ENCODE results near the gene WDR54. TPM values are rescaled to one million over a fixed set of nuclear protein-coding genes. Genes with fewer than 3 reads are reported as not detected.
A peak's percentile ranks its signal among the peaks of the same experiment; 100 is the strongest.
"Not testable (repeated sequence)": the region's sequence is repeated elsewhere in the genome, so short reads cannot be mapped to it uniquely, and the experiment has no call there.

The WDR54 gene
- total RNA-seq, 1 donor from 2014 or later = 30.2 TPM

DNA sequence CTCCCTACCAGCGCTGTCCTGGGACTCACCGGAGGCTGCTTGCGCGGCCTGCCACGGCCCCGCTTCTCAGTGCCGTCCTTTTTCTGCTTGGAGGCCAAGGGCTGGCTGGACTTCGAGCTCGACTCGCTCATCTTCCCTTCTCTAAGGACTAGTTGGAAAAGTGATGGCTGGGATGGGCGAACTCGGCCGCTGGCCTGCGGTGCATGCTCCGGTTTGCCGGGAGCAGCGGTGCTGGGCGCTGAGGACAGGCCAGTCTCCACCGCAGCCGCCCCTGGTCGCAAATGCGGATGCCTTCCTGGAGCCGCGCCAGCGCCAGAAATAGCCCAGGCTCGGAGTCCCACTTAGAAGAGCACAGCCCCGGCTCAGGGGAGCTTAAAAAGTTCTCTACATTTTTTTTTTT lies 3.2 kb upstream of the WDR54 start:
- Mint-ChIP-seq H3K9me3 (ENCODE audit: low read depth) (no peaks in the 10 kb centered on the region), H3K4me3 (ENCODE audit: low read depth) (no peak overlapping the region), H3K27me3 (peaks cover 4% of the 10 kb centered on the region), H3K36me3 (ENCODE audit: insufficient read depth) (no peaks in the 10 kb centered on the region), H3K27ac (no peak overlapping the region), H3K4me1 (ENCODE audit: low read depth) (peaks cover 7% of the 10 kb centered on the region)
- DNase-seq (ENCODE audit: low spot score, unreplicated experiment) = no peak
- TF ChIP-seq, protein P1, sequence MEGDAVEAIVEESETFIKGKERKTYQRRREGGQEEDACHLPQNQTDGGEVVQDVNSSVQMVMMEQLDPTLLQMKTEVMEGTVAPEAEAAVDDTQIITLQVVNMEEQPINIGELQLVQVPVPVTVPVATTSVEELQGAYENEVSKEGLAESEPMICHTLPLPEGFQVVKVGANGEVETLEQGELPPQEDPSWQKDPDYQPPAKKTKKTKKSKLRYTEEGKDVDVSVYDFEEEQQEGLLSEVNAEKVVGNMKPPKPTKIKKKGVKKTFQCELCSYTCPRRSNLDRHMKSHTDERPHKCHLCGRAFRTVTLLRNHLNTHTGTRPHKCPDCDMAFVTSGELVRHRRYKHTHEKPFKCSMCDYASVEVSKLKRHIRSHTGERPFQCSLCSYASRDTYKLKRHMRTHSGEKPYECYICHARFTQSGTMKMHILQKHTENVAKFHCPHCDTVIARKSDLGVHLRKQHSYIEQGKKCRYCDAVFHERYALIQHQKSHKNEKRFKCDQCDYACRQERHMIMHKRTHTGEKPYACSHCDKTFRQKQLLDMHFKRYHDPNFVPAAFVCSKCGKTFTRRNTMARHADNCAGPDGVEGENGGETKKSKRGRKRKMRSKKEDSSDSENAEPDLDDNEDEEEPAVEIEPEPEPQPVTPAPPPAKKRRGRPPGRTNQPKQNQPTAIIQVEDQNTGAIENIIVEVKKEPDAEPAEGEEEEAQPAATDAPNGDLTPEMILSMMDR (IDR thresholded peaks at IDR 0.05; ENCODE audit: unreplicated experiment) = no peak

DNA sequence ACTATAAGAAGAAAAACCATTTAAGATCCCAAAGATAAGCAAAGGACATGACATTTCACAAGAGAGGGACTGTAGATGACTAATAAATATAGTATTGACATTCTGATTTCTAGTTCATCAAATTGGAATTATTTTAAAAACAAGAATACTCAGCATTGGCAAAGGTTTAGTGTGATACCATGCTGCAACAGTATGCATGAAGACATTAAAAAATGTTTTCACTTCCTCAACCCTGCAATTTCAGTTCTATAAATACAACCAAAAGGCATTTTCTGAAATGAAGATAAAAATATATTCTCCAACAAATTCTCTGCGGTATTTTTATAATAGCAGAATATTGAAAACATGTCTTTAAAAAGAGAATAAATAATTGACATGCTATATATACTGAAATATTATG lies 2.2 kb upstream of the WDR54 start:
- Mint-ChIP-seq H3K36me3 (ENCODE audit: insufficient read depth) (no peaks in the 10 kb centered on the region), H3K4me1 (ENCODE audit: low read depth) (peaks cover 7% of the 10 kb centered on the region), H3K4me3 (ENCODE audit: low read depth) (no peak overlapping the region), H3K27ac (no peak overlapping the region), H3K9me3 (ENCODE audit: low read depth) (no peaks in the 10 kb centered on the region), H3K27me3 (peaks cover 4% of the 10 kb centered on the region)
- TF ChIP-seq, protein P1 (IDR thresholded peaks at IDR 0.05; ENCODE audit: unreplicated experiment) = no peak
- DNase-seq (ENCODE audit: low spot score, unreplicated experiment) = no peak

DNA sequence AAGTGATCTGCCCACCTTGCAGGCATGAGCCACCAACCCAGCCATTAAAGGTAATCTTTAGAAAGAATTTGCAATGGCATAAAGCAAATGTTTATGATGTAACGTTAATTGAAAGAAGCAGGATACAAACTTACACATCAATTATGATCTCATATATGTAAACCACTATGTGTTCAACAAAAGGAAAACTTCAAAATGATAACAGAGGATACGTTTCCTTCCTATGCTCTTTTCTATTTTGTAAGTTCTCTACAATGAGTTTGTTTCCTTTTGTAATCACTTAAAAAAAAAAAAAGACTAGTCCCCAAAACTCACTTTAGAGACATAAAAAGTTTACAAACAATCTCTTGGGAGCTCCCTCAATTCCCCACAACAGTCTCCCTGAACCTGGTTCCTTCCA lies 1.5 kb upstream of the WDR54 start:
- Mint-ChIP-seq H3K9me3 (ENCODE audit: low read depth) (no peaks in the 10 kb centered on the region), H3K27me3 (peaks cover 4% of the 10 kb centered on the region), H3K4me3 (ENCODE audit: low read depth) (peak overlapping the region; percentile 37), H3K27ac (no peak overlapping the region), H3K4me1 (ENCODE audit: low read depth) (peaks cover 7% of the 10 kb centered on the region), H3K36me3 (ENCODE audit: insufficient read depth) (no peaks in the 10 kb centered on the region)
- TF ChIP-seq, protein P1 (IDR thresholded peaks at IDR 0.05; ENCODE audit: unreplicated experiment) = no peak
- no peak for DNase-seq (ENCODE audit: low spot score, unreplicated experiment)

DNA sequence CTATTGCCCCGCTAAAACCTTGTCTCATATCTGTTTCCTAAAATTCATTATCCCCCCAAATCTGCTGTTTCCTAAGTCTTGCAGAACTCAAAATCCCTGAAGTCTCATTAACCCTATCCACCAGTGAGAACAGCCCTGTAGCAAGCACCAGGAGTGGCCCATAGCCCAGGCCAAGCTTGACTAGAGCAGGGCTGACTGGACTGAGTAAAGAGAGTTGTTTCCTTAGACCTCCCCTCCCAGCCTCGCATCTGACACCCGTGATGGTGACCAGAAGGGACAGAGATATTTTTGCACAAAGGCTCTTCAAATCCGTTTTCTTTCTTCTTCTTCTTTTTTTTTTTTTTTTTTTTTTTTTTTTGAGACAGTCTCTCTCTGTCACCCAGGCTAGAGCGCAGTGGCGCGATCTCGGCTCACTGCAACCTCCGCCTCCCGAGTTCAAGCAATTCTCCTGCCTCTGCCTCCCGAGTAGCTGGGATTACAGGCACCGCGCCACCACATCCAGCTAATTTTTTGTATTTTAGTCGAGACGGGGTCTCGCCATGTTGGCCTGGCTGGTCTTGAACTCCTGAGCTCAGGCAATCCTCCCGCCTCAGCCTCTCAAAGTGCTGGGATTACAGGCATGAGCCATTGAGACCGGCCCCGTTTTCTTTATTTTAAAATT lies 957 bp upstream of the WDR54 start:
- Mint-ChIP-seq H3K27ac (peak overlapping the region; percentile 92), H3K4me3 (ENCODE audit: low read depth) (peak overlapping the region; percentile 94)
- DNase-seq (ENCODE audit: low spot score, unreplicated experiment); H3K36me3 Mint-ChIP-seq (ENCODE audit: insufficient read depth); H3K4me1 Mint-ChIP-seq (ENCODE audit: low read depth); H3K27me3 Mint-ChIP-seq; H3K9me3 Mint-ChIP-seq (ENCODE audit: low read depth): not testable (repeated sequence)

DNA sequence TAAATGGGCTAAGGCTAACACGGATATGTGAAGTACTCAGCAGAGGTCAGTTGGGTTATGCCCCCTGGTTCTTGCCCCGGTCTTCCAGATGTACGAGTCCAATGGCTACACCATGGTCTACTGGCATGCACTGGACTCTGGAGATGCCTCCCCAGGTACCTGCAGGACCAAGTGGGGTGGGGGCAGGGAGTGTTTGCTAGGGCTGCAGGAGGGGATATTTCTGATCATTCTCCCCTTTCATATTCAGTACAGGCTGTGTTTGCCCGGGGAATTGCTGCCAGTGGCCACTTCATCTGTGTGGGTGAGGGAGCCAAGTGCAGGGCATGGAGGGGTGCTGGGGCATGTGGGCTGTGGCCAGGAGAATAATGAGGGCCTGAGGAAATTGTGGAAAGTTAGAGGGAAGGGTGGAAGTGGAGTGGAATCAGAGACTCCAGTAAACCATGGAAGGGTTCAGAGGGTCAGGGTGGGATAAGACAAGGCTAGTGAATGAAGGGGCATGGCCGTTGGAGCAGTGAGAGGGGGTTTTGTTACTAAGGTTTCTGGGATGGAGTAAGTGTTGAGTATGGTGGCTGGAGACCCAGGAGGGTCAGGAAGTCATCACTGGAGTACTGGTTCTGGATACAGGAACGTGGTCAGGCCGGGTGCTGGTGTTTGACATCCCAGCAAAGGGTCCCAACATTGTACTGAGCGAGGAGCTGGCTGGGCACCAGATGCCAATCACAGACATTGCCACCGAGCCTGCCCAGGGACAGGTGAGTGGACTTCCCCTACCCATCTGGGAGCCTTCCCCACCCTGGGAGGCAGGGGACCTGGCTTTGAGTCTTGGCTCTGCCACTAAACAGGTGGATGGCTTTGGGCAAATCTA lies 1.9 kb downstream of the WDR54 start:
- Mint-ChIP-seq H3K27me3 (peaks cover 4% of the 10 kb centered on the region), H3K4me1 (ENCODE audit: low read depth) (peaks cover 7% of the 10 kb centered on the region), H3K36me3 (ENCODE audit: insufficient read depth) (peaks cover 14% of the 10 kb centered on the region), H3K9me3 (ENCODE audit: low read depth) (no peaks in the 10 kb centered on the region), H3K4me3 (ENCODE audit: low read depth) (peak overlapping the region; percentile 94), H3K27ac (no peak overlapping the region)
- TF ChIP-seq, protein P1 (IDR thresholded peaks at IDR 0.05; ENCODE audit: unreplicated experiment) = no peak
- DNase-seq (ENCODE audit: low spot score, unreplicated experiment) = no peak

All from progenitor cell of endocrine pancreas (in vitro differentiated cells).